Measurements from ENCODE around the gene ANKRD44.

ANKRD44 gene

DNA sequence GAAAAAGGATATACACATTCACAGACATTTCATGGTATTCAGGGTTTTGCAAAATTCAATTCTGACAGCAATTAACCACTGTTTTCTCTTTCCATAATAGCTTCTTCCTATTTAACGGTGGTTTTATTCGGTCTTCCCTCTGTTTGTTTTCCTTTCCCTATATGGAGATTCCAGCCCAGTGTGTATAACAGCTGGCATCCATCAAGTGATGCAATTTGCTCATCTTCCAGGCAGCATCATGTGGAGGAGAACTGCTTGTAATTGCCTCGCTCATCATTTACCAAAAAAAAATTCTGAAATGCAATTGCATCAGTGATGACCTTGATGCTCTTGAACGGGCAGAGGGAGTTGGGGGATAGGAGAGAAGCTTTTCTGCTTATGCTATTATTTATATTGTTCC lies 218.1 kb downstream of the ANKRD44 start:
- H3K27ac ChIP-seq, result no peak overlapping the region

GRCh38 chr2:197090742-197091367 lies 219.7 kb downstream of the ANKRD44 start:
- DNase-seq (ENCODE audit: low spot score), result no peak
- Histone ChIP-seq H3K27ac (no peak overlapping the region), H3K4me3 (no peak overlapping the region)
- TF ChIP-seq CTCF (IDR thresholded peaks at IDR 0.05), result no peak

More for the DNA sequence above, 218.1 kb downstream of the ANKRD44 start:
- no peak overlapping the region for H3K4me3 ChIP-seq
- no peak for TF ChIP-seq CTCF (IDR thresholded peaks at IDR 0.05)
- DNase-seq (ENCODE audit: low spot score), result no peak

GRCh38 chr2:197089655-197090054 lies 220.9 kb downstream of the ANKRD44 start:
- Histone ChIP-seq H3K27ac (peak overlapping the region in 1 of 2 donors; percentile 5), H3K4me3 (no peak overlapping the region)
- TF ChIP-seq CTCF (IDR thresholded peaks at IDR 0.05), result no peak
- no peak for DNase-seq (ENCODE audit: low spot score)

GRCh38 chr2:197088694-197089093 lies 221.9 kb downstream of the ANKRD44 start:
- no peak overlapping the region for H3K4me3 ChIP-seq
- H3K27ac ChIP-seq, result no peak overlapping the region
- DNase-seq (ENCODE audit: low spot score), result no peak
- TF ChIP-seq CTCF (IDR thresholded peaks at IDR 0.05), result no peak

- no peak for DNase-seq (ENCODE audit: low spot score)
- Histone ChIP-seq H3K4me3 (no peak overlapping the region), H3K27ac (no peak overlapping the region)
- TF ChIP-seq CTCF (IDR thresholded peaks at IDR 0.05), result no peak
These were observed 224.1 kb downstream of the ANKRD44 start for GRCh38 chr2:197086500-197086899.

DNA sequence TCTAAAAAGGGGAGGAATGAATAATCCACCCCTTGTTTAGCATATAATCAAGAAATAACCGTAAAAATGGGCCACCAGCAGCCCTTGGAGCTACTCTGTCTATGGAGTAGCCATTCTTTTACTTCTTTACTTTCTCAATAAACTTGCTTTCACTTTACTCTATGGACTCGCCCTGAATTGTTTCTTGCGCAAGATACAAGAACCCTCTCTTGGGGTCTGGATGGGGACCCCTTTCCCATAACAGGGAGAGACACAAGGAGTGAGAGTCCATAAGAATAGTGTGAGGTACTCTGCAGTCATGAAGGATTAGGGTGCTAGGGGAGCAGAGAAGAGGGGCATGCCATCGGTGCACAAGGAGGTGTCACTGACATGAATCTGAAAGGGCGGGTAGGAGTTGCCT lies 224.9 kb downstream of the ANKRD44 start:
- no peak overlapping the region for H3K4me3 ChIP-seq
- H3K27ac ChIP-seq, result no peak overlapping the region
- TF ChIP-seq CTCF (IDR thresholded peaks at IDR 0.05), result no peak
- DNase-seq (ENCODE audit: low spot score), result no peak

DNA sequence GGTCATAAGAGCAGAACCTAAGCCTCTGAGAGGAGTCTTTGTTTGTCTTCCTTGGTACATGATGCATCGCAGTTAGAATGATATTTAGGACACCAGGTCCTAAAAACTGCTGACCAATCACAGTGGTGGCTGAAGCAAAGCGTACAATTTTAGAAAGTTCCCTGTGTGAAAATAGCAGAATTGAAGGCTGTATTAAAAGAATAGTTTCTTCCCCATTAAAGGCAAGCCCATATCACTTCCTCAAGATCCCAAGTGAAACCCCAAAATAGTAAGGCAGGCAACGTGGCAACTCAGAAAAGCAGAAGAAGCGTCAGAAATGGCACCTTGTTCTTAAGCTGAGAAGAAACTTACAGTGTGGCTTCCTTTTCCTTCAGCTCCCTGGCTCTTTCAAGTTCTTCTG lies 229.3 kb downstream of the ANKRD44 start:
- Histone ChIP-seq H3K4me3 (no peak overlapping the region), H3K27ac (no peak overlapping the region)
- TF ChIP-seq CTCF (IDR thresholded peaks at IDR 0.05), result no peak
- no peak for DNase-seq (ENCODE audit: low spot score)

All from coronary artery (tissue), 2 donors.